Ishikawa (cell line): Measurements from ENCODE around the gene MARCHF5.
"Not testable (repeated sequence)": the region's sequence is repeated elsewhere in the genome, so short reads cannot be mapped to it uniquely, and the experiment has no call there.

Source experiments
- CEBPB ChIP-seq: IDR thresholded peaks from 2 replicates; pipeline ENCODE4 v1.6.1; 2012
- EGR1 ChIP-seq: IDR thresholded peaks from 2 replicates; pipeline ENCODE4 v1.6.1; 2012
- EP300 ChIP-seq: IDR thresholded peaks from 2 replicates; pipeline ENCODE4 v1.6.1; 2012; ENCODE audit warnings: borderline replicate concordance
- FOXM1 ChIP-seq: IDR thresholded peaks from 2 replicates; pipeline ENCODE4 v1.6.1; 2012; ENCODE audit warnings: low read depth, borderline replicate concordance
- NFIC ChIP-seq: IDR thresholded peaks from 2 replicates; pipeline ENCODE4 v1.6.1; 2012
- RAD21 ChIP-seq: IDR thresholded peaks from 2 replicates; pipeline ENCODE4 v1.6.1; 2012; ENCODE audit warnings: low read depth
- TAF1 ChIP-seq: IDR thresholded peaks from 2 replicates; pipeline ENCODE4 v1.6.1; 2012; ENCODE audit warnings: low read depth, mild to moderate bottlenecking
- TCF12 ChIP-seq: IDR thresholded peaks from 2 replicates; pipeline ENCODE4 v1.6.1; 2012; ENCODE audit warnings: low read depth
- TEAD4 ChIP-seq: IDR thresholded peaks from 2 replicates; pipeline ENCODE4 v1.6.1; 2012
- YY1 ChIP-seq: IDR thresholded peaks from 2 replicates; pipeline ENCODE4 v1.6.1; 2012; ENCODE audit warnings: low read depth
- TF ChIP-seq, protein P1 (sequence below): IDR thresholded peaks from 2 replicates; pipeline ENCODE4 v1.6.1; 2012
- TF ChIP-seq, protein P2 (sequence below): IDR thresholded peaks from 2 replicates; pipeline ENCODE4 v1.6.1; 2012
- TF ChIP-seq, protein P3 (sequence below): IDR thresholded peaks from 2 replicates; pipeline ENCODE4 v1.6.1; 2012; ENCODE audit warnings: low read depth, mild to moderate bottlenecking

DNA sequence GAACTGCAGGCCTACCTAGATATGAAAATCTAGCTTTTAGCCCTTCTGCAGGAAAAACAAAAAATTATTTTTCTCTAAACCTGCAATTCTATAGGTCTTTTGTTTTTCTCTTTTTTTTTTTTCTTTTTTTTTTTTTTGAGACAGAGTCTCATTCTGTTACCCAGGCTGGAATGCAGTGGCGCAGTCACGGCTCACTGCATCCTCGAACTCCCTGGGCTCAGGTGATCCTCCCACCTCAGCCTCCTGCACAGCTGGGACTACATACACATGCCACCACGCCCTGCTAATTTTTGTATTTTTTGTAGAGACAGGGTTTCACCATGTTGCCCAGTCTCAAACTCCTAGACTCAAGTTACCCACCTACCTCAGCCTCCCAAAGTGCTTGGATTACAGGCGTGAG, 54.6 kb downstream of the MARCHF5 start:
- TF ChIP-seq, protein P1, sequence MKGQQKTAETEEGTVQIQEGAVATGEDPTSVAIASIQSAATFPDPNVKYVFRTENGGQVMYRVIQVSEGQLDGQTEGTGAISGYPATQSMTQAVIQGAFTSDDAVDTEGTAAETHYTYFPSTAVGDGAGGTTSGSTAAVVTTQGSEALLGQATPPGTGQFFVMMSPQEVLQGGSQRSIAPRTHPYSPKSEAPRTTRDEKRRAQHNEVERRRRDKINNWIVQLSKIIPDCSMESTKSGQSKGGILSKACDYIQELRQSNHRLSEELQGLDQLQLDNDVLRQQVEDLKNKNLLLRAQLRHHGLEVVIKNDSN = peak; percentile 47; the same call in 1 of the 2 replicates
- TF ChIP-seq CEBPB, YY1, TAF1, RAD21, NFIC: not testable (repeated sequence)
- TF ChIP-seq TEAD4 = peak; percentile 95
- peak; percentile 73 for TF ChIP-seq EGR1
- TF ChIP-seq, protein P2, sequence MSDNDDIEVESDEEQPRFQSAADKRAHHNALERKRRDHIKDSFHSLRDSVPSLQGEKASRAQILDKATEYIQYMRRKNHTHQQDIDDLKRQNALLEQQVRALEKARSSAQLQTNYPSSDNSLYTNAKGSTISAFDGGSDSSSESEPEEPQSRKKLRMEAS = peak; percentile 61
- peak; percentile 90 for TF ChIP-seq TCF12
- TF ChIP-seq EP300 = peak; percentile 90
- TF ChIP-seq, protein P3, sequence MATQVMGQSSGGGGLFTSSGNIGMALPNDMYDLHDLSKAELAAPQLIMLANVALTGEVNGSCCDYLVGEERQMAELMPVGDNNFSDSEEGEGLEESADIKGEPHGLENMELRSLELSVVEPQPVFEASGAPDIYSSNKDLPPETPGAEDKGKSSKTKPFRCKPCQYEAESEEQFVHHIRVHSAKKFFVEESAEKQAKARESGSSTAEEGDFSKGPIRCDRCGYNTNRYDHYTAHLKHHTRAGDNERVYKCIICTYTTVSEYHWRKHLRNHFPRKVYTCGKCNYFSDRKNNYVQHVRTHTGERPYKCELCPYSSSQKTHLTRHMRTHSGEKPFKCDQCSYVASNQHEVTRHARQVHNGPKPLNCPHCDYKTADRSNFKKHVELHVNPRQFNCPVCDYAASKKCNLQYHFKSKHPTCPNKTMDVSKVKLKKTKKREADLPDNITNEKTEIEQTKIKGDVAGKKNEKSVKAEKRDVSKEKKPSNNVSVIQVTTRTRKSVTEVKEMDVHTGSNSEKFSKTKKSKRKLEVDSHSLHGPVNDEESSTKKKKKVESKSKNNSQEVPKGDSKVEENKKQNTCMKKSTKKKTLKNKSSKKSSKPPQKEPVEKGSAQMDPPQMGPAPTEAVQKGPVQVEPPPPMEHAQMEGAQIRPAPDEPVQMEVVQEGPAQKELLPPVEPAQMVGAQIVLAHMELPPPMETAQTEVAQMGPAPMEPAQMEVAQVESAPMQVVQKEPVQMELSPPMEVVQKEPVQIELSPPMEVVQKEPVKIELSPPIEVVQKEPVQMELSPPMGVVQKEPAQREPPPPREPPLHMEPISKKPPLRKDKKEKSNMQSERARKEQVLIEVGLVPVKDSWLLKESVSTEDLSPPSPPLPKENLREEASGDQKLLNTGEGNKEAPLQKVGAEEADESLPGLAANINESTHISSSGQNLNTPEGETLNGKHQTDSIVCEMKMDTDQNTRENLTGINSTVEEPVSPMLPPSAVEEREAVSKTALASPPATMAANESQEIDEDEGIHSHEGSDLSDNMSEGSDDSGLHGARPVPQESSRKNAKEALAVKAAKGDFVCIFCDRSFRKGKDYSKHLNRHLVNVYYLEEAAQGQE = not testable (repeated sequence)
- peak; percentile 80 for TF ChIP-seq FOXM1
